ENCODE results near the gene SH2D2A.

SH2D2A gene

DNA sequence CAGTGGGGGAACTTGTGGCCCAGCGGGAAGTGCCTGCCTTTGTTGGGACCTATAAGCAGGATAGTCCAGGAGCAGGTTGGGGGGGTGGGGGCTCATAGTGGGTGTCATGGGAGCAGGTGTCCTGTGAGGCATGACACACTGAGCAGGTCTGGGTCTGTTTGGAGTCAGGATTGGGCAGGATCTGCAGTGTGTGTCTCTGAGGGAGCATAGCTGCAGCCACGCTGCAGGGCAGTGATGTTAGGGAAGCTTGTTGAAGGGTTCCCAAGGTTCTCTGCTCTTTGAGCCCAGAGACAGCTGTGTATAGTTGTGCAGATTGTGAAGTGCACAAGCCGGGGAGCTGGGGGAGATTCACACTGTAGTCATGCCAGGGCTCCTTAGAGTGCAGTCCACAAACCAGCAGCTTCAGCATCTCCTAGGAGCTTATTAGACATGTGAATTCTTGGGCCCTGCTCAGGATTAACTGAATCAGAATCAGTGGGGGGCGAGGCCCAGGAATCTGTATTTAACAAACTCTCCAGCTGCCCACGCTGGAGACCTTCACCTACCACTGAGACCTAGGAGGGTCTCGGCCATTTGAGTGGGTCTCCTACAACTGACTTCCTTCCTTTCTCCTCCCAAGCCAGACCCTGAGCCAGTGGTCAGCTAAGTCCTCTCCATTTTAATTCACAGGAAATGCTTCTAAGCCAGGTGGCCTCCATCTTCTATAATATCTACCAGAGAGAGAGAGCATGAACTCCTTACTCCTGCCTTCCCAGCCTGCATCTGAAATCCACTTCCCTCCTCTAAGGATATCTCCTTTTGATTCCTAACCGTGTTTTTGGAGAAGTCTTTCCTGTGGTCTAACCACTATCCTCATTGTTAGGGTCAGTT lies 31.2 kb upstream of the SH2D2A start:
- DNase-seq (ENCODE audit: low read depth): no peak

DNA sequence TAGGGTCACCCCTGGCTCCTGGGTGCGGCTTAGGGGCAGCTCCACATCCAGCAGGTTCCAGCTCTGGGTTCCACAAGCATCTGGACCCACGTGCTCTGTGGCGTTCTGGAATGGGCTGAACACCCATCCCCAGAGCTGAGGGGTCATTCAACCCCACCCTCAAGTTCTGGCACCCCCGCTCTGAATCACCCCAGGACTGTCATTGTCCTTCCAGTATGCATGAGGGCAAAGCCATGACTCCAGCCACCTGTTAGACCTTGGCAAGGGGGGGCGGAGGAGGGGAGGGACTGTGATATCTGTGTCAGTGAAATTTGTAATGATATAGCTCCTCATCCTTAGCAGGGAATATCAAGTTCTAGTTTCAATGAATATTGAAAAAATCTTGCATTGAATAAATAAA lies 30.0 kb upstream of the SH2D2A start:
- DNase-seq (ENCODE audit: low read depth): no peak

DNA sequence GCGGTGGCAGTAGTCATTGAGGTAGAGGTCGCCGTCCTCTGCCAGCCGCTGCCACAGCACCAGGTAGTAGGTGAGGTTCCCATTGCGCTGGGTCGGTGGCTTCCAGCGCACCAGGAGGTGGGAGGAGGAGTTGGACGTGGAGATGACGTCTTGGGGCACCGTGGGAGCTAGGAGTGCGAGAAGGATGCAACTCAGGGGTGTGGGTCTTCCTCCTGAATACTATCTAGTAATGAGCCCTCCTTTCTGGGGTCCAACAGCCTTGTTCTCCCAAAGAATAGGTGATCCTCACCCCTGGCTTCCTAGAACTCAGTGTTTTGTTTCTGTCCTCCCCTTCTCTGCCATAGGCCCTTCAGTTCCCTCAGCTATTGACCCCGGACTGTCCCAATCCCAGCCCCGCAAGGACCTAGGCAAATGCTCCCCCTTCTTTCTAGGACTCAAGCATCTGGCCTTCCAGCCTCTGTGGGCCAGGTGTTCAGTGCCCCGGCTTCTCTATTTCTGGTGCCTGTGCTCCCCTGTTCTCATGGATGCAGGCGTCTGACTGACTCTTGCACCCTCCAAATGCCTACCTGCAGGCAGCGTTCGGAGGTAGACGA lies 29.4 kb upstream of the SH2D2A start:
- DNase-seq (ENCODE audit: low read depth): no peak

DNA sequence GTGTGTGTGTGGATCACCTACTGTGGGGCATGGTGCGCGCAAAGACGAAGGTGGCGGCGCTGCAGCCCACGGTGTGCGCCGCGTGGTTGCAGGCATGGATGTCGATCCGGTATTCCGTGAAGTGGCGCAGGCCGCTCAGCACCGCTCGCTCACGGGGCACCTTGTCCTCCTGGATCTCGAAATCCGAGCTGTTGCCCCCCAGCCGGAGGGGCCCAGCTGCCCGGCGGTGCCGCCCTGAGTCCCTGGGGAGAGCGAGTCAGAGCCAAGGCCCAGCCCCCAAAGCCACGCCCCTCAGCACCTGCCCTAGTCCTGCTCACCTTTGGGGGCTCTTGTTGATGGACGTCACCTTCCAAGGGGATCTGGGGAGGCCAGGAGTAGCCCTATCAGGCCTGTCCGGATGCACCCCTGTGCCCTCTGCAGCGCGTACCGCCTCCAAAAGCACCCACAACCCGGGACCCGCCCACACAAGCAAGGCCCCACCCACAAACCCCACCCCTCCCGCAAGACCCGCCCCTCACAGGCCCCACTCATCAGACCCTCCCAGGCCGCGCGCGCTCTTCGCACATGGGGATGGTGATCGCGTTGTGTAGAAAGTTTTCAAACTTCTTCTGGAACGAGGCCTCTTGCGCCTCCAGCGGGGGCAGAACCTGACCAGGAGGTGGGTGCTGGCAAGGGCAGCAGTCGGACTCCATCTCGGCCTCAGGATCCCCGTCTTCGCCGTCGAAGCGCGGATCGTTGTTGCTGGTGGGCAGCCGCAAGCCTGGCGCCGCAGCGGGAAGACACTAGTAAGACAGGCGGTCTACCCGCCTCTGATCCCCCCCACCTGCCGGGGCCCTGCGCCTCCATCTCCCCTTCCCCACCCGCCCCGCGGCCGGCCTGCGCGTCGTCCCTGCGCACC lies 28.7 kb upstream of the SH2D2A start:
- DNase-seq (ENCODE audit: low read depth): no peak

DNA sequence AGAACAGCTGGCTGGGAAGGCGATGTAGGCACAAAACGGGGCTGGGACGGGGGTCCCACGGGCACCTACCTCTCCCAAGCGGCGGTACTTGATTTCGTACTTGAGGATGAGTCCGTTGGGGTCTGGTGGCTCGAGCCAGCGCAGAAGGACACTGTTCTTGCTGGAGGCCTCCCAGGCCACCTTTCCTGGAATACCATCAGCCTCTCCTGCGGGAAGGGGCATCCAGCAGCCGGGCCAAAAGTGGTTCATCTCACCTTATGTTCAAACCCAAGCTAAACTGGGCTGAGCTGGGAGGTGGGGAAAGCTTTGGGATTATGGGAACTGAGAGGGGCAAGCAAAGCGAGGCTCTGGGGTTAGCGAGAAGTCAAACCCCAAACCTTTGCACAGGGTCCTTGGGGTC lies 28.0 kb upstream of the SH2D2A start:
- no peak for DNase-seq (ENCODE audit: low read depth)

DNA sequence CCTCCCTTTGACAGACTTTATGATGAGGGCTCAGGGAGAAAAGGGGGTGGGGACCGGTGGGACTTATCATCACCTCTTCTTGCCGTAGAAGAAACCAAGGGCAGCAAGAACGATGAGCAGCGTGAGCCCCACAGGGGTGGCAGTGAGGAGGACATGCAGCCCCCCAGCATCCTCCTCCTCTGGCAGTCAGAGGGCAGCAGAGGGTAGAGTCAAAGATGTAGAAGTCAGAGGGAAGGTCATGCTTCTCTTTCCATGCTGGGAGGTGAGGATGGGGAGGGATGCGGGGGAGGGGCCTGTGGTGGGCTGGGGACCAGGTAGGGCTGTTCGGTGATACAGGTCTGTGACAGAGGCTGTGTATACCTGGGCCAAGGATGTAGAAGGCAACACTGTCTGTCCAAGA lies 27.5 kb upstream of the SH2D2A start:
- DNase-seq (ENCODE audit: low read depth): no peak

DNA sequence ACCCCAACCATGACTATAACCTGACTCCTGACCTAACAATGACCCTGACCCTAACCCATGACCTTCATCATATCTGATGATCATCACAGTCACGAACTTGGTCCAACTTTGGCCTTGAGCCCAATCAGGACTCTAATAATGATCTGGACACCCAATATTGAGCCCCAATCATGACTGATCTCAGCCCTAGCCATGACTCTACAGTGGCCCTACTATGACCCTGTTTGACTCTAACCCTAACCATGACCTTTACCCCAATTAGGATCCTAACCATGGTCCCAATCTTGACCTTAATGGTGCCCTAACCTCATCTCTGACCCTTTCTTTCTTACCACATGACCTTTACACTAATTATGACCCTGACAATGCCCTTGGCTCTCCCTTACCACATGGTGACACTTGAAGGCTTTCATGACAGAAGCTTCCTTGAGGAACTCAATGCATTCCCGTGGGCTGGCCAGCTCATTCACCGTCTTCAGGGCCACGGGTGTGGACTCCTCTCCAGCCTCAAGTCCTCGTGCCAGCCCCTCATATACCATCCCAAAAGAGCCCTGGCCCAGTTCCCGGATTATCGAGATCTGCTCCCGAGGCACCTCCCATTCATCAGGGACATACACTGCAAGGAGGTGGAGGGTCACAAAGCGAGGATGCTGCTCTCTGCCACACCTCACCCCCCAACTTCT lies 26.1 kb upstream of the SH2D2A start:
- no peak for DNase-seq (ENCODE audit: low read depth)

DNA sequence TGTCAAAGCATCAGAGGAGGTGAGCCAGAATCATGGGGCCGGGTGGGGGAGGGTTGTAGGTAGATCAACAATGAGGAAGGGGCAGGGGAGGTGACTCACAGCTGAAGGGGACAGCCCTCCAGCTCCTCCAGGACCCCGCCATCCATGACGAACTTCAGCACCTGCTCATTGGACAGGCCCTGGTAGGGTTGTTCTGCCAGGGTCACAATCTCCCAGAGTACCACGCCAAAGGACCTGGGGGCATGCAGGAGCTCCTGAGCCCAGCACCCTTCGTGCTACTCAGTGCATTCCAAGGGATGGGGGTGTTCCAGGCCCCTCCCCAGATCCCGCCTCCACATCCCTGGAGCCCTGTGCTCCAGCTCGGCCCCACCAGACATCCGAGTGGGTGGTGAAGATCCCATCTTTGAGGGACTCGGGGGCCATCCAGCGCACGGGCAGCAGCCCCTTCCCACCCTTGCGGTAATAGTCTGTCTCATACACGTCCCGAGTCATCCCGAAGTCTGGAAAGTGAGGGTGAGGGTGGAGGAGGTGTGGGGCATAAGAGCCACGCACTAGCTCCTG lies 24.7 kb upstream of the SH2D2A start:
- DNase-seq (ENCODE audit: low read depth): no peak

DNA sequence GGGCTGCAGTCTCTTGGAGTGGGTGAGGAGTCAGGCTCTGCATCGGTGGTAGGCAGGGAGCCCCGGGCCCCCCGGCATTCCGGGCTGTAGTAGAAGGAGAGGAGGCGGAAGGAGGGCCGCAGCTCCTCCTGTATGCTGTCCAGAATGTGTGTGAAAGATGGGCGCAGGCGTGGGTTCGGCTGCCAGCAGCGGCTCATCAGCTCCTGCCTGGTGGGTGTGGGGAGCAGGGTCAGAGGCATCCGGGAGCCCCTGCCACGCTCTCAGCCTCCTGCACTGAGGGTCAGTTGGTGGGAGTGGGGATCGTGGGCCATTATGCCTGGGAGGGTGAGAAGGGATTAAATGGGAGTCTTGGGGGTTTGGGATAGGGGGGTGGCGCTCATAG lies 24.2 kb upstream of the SH2D2A start:
- no peak for DNase-seq (ENCODE audit: low read depth)

DNA sequence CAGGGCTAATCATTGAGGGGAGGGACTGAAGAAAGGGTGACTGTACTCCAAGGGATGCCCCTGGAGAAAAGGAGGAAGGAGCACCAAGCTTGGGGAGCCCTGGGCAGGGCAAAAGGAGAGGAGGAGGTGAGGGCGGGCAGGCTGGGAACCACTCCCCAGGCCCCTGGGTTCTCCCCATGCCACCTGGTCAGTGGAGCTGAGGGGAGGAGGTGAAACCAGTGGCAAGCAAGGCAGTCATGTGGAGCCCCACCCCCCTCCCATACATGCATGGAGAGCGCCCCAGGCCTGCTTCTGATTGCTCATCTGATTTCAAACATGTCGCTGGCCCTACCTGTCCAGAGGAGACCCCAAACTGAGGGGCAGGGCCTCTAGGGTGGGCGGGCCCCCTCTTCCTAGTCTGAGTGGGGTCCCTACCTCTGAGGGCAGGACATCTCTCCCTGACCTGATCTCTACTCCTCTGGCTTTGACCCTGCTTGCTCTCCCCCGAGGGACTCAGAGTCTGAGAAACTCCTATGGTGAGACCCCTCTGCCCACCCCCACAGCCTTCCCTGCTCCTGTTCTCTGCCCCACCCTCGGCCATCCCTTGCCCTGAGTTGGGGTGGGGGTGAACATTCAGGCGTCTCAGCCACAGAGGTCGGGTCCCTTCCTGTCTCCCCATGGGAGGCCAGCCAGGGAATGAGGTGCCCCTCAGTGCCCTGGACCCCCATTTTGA lies 23.7 kb upstream of the SH2D2A start:
- DNase-seq (ENCODE audit: low read depth): no peak

DNA sequence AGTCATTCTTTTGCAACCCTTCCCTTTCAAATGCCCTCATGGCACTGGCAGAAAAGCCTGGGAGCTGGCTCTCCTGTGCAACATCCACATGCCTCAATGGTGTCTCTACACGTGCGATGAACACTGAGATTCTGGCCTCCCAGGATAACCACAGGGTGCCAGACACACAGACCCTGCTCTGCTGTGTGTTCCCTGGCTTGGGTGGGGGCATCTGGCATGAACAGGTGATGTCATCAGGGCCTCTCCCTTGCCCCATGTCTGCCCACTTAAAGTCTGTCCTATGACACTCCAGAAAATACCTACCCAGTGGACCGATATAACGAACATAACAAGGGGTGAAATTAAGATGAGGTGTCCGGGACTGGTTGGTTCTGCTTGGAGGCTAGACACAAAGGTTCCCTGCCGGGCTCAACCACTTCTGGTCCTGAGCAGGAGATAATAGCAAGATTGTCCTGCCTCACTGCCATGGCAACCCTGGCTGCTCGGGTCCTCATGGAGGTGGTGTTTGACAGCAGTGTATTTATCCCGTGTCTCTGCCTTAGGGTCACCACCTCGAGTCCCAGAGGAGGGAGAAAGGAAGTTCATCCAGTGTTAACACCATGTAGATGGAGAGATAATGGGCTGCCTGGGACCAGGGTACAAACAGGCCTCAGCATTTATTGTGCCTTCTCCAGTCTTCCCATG lies 22.9 kb upstream of the SH2D2A start:
- no peak for DNase-seq (ENCODE audit: low read depth)

DNA sequence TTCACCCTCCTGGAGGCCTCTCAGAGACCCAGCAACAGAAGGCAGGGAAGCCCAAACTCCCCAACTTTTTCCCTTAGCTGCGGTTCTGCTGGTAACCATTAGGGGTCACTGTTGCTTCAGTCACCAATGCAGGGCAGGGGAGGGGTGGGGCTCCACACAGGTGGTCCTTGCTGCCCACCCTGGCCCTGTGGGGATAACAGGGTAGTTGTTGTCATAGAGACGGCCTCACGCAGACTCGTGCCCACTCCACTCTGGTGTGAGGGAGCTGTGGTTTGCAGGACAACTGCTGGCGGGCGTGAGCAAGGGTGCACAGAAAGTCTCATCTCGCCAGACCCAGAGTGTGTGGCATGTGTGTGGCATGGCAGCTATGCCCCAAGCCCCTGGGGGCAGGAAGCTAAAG lies 22.3 kb upstream of the SH2D2A start:
- no peak for DNase-seq (ENCODE audit: low read depth)

DNA sequence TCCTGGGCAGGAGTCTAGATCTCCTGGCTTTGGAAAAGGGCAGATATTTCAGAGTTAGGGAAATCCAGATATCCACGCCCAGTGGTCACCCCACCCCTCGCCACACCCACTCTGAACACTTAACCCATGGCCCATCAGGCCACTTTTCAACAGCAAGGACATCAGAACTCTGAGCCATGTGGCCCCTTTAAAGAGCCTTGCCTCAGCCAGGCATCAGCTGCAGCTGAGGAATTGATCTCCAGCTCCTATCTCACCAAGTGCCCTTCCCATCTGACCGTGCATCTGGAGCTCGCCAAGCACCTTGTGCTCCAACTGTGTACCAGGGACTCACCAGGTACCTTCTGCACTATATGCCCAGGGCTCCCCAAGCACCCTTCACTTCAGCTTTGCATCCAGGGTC lies 20.2 kb upstream of the SH2D2A start:
- DNase-seq (ENCODE audit: low read depth): no peak

DNA sequence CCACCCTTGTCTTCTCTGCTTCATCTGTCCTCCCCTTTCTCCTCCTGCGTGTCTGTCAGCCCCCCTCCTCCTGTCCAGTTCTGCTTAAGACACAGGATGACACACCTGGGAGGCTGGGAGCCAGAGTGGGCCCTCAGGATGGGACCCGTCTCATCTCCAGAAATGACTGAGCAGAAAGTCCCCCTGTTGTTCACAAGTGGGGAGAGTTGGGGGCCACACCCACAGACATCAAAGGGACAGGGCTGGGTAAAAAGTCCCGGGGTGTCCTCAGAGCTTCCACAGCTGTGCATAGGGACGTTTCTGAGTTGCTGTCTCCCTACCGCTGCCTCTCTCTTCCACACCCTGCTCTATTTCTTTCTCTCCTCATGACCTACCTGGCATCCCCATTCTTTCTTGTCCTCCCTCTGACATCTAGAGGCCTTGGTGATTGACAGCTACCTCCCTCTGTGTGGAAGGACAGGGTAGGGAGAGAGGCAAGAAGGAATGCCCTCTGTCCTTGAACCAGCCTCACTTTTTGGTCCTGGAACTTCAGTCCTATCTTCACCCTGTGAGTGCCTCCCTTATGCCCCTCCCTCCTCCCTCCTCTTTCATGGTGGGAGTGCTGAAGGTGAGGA lies 19.5 kb upstream of the SH2D2A start:
- DNase-seq (ENCODE audit: low read depth): no peak

DNA sequence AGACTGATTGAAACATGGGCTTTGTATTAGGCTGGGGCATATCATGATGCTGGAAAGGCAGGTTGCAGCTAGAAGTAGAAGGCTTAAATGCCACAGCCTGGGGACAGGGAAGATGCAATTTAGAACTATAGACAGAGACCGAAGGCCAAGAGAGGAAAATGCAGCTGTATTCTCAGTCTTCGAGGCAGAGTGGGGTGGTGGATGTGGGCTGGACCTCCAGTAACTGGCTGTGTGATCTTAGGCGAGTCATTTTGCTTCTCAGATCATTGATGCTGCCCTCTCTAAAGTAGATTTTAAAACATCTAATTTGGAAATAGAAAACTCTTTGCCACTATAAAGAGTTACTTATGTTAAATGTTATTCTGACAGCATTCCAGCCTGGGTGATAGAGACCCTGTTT lies 17.7 kb upstream of the SH2D2A start:
- DNase-seq (ENCODE audit: low read depth): no peak

DNA sequence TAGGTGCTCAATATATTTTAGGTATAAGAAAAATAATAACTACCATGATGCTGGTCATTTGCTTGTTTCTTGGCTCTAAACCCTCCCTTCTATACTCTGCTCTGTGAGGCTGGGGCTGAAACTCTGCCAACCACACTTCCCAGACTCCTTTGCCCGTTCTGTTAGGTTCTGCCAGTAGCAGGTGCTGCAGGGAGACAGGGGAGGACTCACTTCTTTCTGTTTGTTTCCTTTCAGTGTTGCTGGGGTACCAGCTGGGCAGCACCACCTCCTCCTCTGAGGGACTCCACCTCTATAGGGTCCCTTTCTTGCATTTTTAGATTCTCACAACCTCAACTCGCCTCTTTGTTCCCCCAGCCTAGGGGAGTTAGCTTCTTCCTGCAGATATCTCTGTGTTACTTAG lies 17.0 kb upstream of the SH2D2A start:
- no peak for DNase-seq (ENCODE audit: low read depth)

DNA sequence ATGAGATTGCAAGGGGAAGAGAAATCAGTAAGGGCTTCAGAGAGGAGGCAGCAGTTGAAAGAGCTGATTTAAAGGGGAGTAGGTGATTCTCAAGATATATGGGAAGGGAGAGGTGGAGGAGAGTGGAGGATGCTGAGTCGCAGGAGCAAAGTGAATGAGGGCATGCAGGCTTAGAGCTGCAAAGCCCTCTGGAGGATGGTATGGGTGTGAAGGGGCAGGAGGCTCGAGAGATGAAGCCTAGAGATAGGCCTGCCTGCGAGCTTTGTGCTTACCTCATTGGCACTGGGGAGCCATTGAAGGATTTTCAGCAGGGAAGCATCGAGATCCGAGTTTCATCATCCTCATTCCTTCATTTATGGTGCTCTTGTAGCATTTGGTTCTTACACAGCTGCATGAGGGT lies 15.8 kb upstream of the SH2D2A start:
- DNase-seq (ENCODE audit: low read depth): no peak

DNA sequence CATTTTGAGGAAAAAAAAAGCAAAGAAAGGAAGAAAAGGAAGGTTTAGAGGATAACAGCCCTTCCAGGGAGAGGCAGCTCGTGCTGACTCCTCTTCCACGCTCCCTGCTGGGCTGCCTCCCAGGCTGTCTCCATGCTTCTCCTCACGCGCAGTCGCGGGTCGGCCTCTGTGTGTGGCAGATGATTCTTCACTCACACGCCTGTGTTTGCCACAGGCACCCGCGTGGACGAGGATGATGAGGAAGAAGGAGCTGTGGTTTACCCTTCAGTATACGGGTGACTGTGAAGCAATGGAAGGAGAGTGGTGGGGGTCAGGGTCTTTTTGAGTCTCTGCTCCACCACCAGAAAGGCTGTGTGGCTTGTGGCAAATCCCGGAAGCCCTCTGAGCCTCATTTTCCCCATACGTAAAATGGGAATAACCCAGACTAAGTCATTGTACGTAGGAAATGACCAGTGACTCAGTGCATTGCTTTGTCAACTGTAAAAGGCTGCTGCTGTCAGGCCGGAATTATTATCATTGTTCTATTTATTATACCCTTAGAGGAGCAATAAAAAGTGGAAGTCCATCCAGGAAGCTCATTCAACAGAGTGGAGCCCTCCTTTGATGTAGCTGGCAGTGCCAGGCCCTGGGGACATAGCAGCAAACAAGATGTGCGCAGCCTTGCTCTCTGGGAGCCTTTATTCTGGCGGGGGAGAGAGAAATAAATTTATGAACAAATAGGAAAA lies 11.9 kb upstream of the SH2D2A start:
- no peak for DNase-seq (ENCODE audit: low read depth)

DNA sequence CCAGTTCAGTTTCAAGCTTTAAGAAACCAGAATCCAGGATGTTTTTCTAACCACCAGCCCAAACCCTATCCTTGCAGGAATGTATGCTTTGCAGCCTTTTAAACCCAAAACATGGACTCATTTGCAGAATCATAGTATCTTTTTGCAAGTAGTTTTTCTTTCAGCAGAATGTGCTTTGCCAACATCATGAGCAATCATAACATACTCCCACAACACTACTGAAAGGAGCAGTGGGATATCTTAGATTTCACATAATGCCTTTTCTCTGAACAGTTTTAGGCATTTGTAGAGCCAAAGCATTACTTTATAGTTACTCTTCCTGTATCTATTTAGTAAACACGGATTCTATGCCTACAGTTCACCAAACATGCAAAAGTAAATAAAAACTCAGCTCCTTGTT lies 10.0 kb upstream of the SH2D2A start:
- no peak for DNase-seq (ENCODE audit: low read depth)
